C4-2B (cell line): ENCODE results near the gene MPPE1.

Experiments
- CTCF ChIP-seq: fragments of 450-650 bp; conservative IDR thresholded peaks from 2 replicates; pipeline ENCODE4 v1.5.1; 2017; ENCODE audit warnings: mild to moderate bottlenecking
- ZFX ChIP-seq: fragments of 450-650 bp; IDR thresholded peaks from 2 replicates; pipeline ENCODE4 v1.6.1; 2017

DNA sequence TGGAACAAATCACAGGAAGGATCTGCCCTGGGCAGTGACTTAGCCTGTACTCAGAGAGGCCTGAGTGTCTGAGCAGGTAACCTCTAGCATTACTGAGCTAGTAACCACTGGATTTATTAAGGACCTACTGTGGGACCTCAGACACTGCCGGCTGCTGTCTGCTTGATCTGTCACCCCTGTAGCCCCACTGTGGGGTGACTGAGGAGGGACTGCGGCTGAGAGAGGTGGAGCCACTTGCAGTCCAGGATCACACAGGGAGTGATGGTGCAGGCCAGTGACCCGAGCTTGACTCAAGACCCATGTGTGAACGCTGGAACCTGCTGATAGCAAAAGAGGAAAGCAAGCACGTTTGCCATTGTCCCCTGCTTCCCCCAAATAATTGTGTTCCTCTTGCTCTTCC is 41.4 kb downstream of the MPPE1 start:
- TF ChIP-seq CTCF (no peak), ZFX (no peak)
